Measurements from ENCODE around the gene RPTN.

The RPTN gene

GRCh38 chr1:152159144-152159543 is at the start of gene RPTN:
Gene RPTN, minus strand, starts transcription at chr1:152159228. Its CDS starts 1,339 bp downstream, at chr1:152157889.
- DNase-seq (ENCODE audit: low read depth in 2 of 2): no peak

- no peak for DNase-seq (ENCODE audit: low read depth in 2 of 2)
Observed at GRCh38 chr1:152198982-152199381, 40.0 kb upstream of the RPTN start.

GRCh38 chr1:152197361-152197941 is 38.4 kb upstream of the RPTN start:
- DNase-seq (ENCODE audit: low read depth in 2 of 2): no peak

- DNase-seq (ENCODE audit: low read depth in 2 of 2): no peak
Observed at GRCh38 chr1:152191711-152192110, 32.7 kb upstream of the RPTN start.

GRCh38 chr1:152191260-152191659 is 32.2 kb upstream of the RPTN start:
- no peak for DNase-seq (ENCODE audit: low read depth in 2 of 2)

- DNase-seq (ENCODE audit: low read depth in 2 of 2): no peak
Observed at GRCh38 chr1:152190589-152190988, 31.6 kb upstream of the RPTN start.

GRCh38 chr1:152189657-152190442 is 30.8 kb upstream of the RPTN start:
- DNase-seq (ENCODE audit: low read depth in 2 of 2): peak; percentile 59 to 61

- DNase-seq (ENCODE audit: low read depth in 2 of 2): peak; percentile 74 to 76
Observed at GRCh38 chr1:152188673-152189591, 29.9 kb upstream of the RPTN start.

GRCh38 chr1:152186556-152187285 is 27.7 kb upstream of the RPTN start:
- no peak for DNase-seq (ENCODE audit: low read depth in 2 of 2)

GRCh38 chr1:152185544-152186391 is 26.7 kb upstream of the RPTN start:
- peak; percentile 2 to 22 for DNase-seq (ENCODE audit: low read depth in 2 of 2)

GRCh38 chr1:152182944-152183361 is 23.9 kb upstream of the RPTN start:
- DNase-seq (ENCODE audit: low read depth in 2 of 2): no peak

GRCh38 chr1:152182431-152182830 is 23.4 kb upstream of the RPTN start:
- DNase-seq (ENCODE audit: low read depth in 2 of 2): no peak

- DNase-seq (ENCODE audit: low read depth in 2 of 2): no peak
Observed at GRCh38 chr1:152179566-152179965, 20.5 kb upstream of the RPTN start.

- no peak for DNase-seq (ENCODE audit: low read depth in 2 of 2)
Observed at GRCh38 chr1:152170287-152170905, 11.4 kb upstream of the RPTN start.

- no peak for DNase-seq (ENCODE audit: low read depth in 2 of 2)
Observed at GRCh38 chr1:152169366-152170025, 10.5 kb upstream of the RPTN start.

GRCh38 chr1:152168535-152168868 is 9.5 kb upstream of the RPTN start:
- no peak for DNase-seq (ENCODE audit: low read depth in 2 of 2)

GRCh38 chr1:152167835-152168534 is 9.0 kb upstream of the RPTN start:
- DNase-seq (ENCODE audit: low read depth in 2 of 2): no peak

GRCh38 chr1:152166966-152167365 is 7.9 kb upstream of the RPTN start:
- no peak for DNase-seq (ENCODE audit: low read depth in 2 of 2)

Data from stimulated activated CD4-positive, alpha-beta T cell treated with anti-CD3 and anti-CD28 coated beads, Interleukin-1b, Interleukin-23, amount 100 ng/mL, for 4 hours (primary cell).